Neuronal stem cell (in vitro differentiated cells): ENCODE results near the gene PRKN.

Experiments used
- DNase-seq: peaks from one replicate; pipeline ENCODE4 v3.0.0-alpha.2; 2013; ENCODE audit warnings: low spot score
- H2AFZ ChIP-seq: one replicate; pipeline ENCODE4 v1.6.1; 2013; ENCODE audit warnings: mild to moderate bottlenecking, low read length, inconsistent platforms
- H2AK5ac ChIP-seq: 2 replicates; pipeline ENCODE4 v1.6.1; 2013; ENCODE audit warnings: low read depth, mild to moderate bottlenecking, inconsistent platforms, low read length, moderate library complexity, mixed read lengths
- H2BK120ac ChIP-seq: 2 replicates; pipeline ENCODE4 v1.6.1; 2013; ENCODE audit warnings: low read depth, mild to moderate bottlenecking, inconsistent platforms, low read length, moderate library complexity, mixed read lengths
- H2BK12ac ChIP-seq: one replicate; pipeline ENCODE4 v1.6.1; 2013; ENCODE audit warnings: low read length, inconsistent platforms
- H2BK15ac ChIP-seq: 2 replicates; pipeline ENCODE4 v1.6.1; 2013; ENCODE audit warnings: mild to moderate bottlenecking, low read length, inconsistent platforms, mixed read lengths
- H2BK5ac ChIP-seq: one replicate; pipeline ENCODE4 v1.6.1; 2013; ENCODE audit warnings: inconsistent platforms, mild to moderate bottlenecking, low read length, moderate library complexity
- H3K14ac ChIP-seq: one replicate; pipeline ENCODE4 v1.6.1; 2013; ENCODE audit warnings: low read length, inconsistent platforms
- H3K18ac ChIP-seq: 2 replicates; pipeline ENCODE4 v1.6.1; 2013; ENCODE audit warnings: low read length, inconsistent platforms
- H3K23ac ChIP-seq: 2 replicates; pipeline ENCODE4 v1.6.1; 2013; ENCODE audit warnings: low read depth, mild to moderate bottlenecking, mixed read lengths, low read length, inconsistent platforms; ENCODE audit not compliant: poor library complexity
- H3K27ac ChIP-seq: replicated peaks from 3 replicates; pipeline ENCODE4 v1.5.1; 2013; ENCODE audit warnings: low read length, inconsistent platforms
- H3K27me3 ChIP-seq, 3 experiments: 2 replicates each; pipeline ENCODE4 v1.6.1; 2013; ENCODE audit warnings: low read length in 3 of 3, mild to moderate bottlenecking in 2 of 3, inconsistent platforms in 1 of 3, low read depth in 1 of 3, mixed read lengths in 1 of 3, moderate library complexity in 1 of 3; ENCODE audit not compliant: control insufficient read depth in 3 of 3, insufficient read depth in 3 of 3
- H3K36me3 ChIP-seq, 2 donors: replicated peaks in 1 of 2; 2 replicates each; pipeline ENCODE4 v1.6.1; 2013; ENCODE audit warnings: low read length in 2 of 2; ENCODE audit not compliant: control insufficient read depth in 2 of 2, insufficient read depth in 2 of 2
- H3K4ac ChIP-seq: 2 replicates; pipeline ENCODE4 v1.6.1; 2013; ENCODE audit warnings: inconsistent platforms, mild to moderate bottlenecking, low read length, moderate library complexity
- H3K4me1 ChIP-seq, 2 donors: 1 replicate in 1 of 2; 2 replicates in 1 of 2; pipeline ENCODE4 v1.6.1; 2013; ENCODE audit warnings: low read length in 2 of 2, low read depth in 1 of 2; ENCODE audit not compliant: control insufficient read depth in 2 of 2, insufficient read depth in 1 of 2
- H3K4me2 ChIP-seq: one replicate; pipeline ENCODE4 v1.6.1; 2013; ENCODE audit warnings: mild to moderate bottlenecking, low read length, inconsistent platforms; ENCODE audit not compliant: insufficient read depth, poor library complexity, severe bottlenecking
- H3K4me3 ChIP-seq, 2 donors: 2 replicates each; pipeline ENCODE4 v1.5.1; 2013; ENCODE audit warnings: low read length in 2 of 2, mild to moderate bottlenecking in 2 of 2, inconsistent platforms in 1 of 2, moderate library complexity in 1 of 2
- H3K79me1 ChIP-seq: one replicate; pipeline ENCODE4 v1.6.1; 2013; ENCODE audit warnings: low read depth, mild to moderate bottlenecking, inconsistent platforms, low read length, moderate library complexity
- H3K9ac ChIP-seq: one replicate; pipeline ENCODE4 v1.6.1; 2013; ENCODE audit warnings: mild to moderate bottlenecking, low read depth, low read length, inconsistent platforms; ENCODE audit not compliant: poor library complexity
- H3K9me3 ChIP-seq, 2 donors: replicated peaks in 1 of 2; 2 replicates each; pipeline versions ENCODE3 to v1.6.1; 2013; ENCODE audit warnings: low read length in 2 of 2, mild to moderate bottlenecking in 2 of 2, inconsistent platforms in 1 of 2, low read depth in 1 of 2, mixed read lengths in 1 of 2, moderate library complexity in 1 of 2; ENCODE audit not compliant: control insufficient read depth in 2 of 2, insufficient read depth in 1 of 2
- H4K8ac ChIP-seq: one replicate; pipeline ENCODE4 v1.6.1; 2013; ENCODE audit warnings: low read depth, mild to moderate bottlenecking, inconsistent platforms, low read length, moderate library complexity
- H4K91ac ChIP-seq: one replicate; pipeline ENCODE4 v1.6.1; 2013; ENCODE audit warnings: low read length, low read depth, mild to moderate bottlenecking, inconsistent platforms; ENCODE audit not compliant: poor library complexity
- WGBS, 2 donors: extraction: QIAGEN DNeasy Blood & Tissue Kit; methylation state at CpG; one replicate each; pipeline ENCODE4 v1.1.7; 2013; ENCODE audit warnings: missing lambda C conversion rate in 2 of 2, mixed read lengths in 1 of 2; ENCODE audit not compliant: insufficient read length in 2 of 2, insufficient replicate concordance in 1 of 2; ENCODE audit errors: extremely low coverage in 2 of 2; 5-methylcytosine and 5-hydroxymethylcytosine counted together

Gene PRKN

GRCh38 chr6:162085561-162085960 is 642.0 kb downstream of the PRKN start:
- Histone ChIP-seq H3K18ac (no peak overlapping the region), H2BK12ac (no peak overlapping the region), H2BK5ac (no peak overlapping the region), H3K4me1 (no peaks in the 10 kb centered on the region), H3K4me2 (no peak overlapping the region), H2AK5ac (no peak overlapping the region), H3K9me3 (peaks cover 0 to 6% of the 10 kb centered on the region in 2 donors), H3K23ac (no peak overlapping the region), H3K4ac (no peak overlapping the region), H3K27ac (no peak overlapping the region), H3K14ac (no peak overlapping the region), H3K79me1 (no peaks in the 10 kb centered on the region), H2BK120ac (no peak overlapping the region), H2AFZ (no peak overlapping the region), H3K9ac (no peak overlapping the region), H2BK15ac (no peak overlapping the region), H4K91ac (no peak overlapping the region), H3K36me3 (no peaks in the 10 kb centered on the region), H4K8ac (no peak overlapping the region), H3K4me3 (no peak overlapping the region), H3K27me3 (no peaks in the 10 kb centered on the region)
- no peak for DNase-seq
- WGBS, 2 donors, result no CpG with 5 or more reads among the region's 1 CpG

DNA sequence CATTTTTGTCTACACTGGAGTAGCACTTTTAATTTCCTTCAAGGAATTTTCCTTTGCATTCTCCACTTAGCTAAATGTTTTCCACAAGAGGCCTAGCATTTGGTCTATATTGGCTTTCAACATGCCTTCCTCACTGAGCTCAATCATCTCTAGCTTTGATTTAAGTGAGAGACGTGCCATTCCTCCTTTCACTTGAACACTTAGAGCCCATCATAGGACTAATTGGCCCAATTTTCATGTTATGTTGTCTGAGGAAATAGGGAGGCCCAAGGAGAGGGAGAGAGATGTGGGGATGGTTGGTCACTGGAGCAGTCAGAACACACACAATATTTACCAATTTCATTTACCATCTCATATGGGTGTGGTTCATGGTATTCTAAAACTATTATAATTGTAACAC is 645.0 kb downstream of the PRKN start:
- no peak overlapping the region for H2AK5ac ChIP-seq
- no peak overlapping the region for H4K8ac ChIP-seq
- H3K9me3 ChIP-seq, result peaks cover 0 to 6% of the 10 kb centered on the region in 2 donors
- WGBS, 2 donors, result no CpG with 5 or more reads among the region's 1 CpG
- no peaks in the 10 kb centered on the region for H3K36me3 ChIP-seq
- no peak overlapping the region for H3K9ac ChIP-seq
- DNase-seq, result no peak
- H3K4ac ChIP-seq, result no peak overlapping the region
- H2BK5ac ChIP-seq, result no peak overlapping the region
- no peak overlapping the region for H3K18ac ChIP-seq
- H2BK15ac ChIP-seq, result no peak overlapping the region
- H3K14ac ChIP-seq, result no peak overlapping the region
- H4K91ac ChIP-seq, result no peak overlapping the region
- no peak overlapping the region for H3K4me2 ChIP-seq
- H2AFZ ChIP-seq, result no peak overlapping the region
- no peak overlapping the region for H3K4me3 ChIP-seq
- no peaks in the 10 kb centered on the region for H3K79me1 ChIP-seq
- no peaks in the 10 kb centered on the region for H3K27me3 ChIP-seq
- no peak overlapping the region for H3K27ac ChIP-seq
- H3K23ac ChIP-seq, result no peak overlapping the region
- H3K4me1 ChIP-seq, result no peaks in the 10 kb centered on the region
- H2BK12ac ChIP-seq, result no peak overlapping the region
- no peak overlapping the region for H2BK120ac ChIP-seq

DNA sequence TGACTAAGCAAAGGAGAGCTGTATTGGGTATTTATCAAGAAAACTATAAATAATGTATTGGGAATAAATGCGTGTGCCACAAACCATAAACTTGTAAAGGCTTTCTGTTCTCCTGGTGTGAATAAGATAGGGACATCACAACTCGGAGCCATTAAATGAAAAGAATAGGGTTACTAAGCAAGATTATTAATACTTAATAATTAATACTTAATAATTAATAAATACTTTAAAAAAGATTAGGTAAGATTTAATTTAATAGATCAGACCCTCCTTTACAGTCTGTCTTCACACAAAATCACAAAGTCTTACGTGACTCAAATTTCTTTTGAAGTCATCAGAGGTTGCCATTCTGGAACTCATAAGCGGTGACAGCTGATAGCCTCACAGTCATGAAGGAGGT is 648.9 kb downstream of the PRKN start:
- no peak for DNase-seq
- Histone ChIP-seq H3K4ac (no peak overlapping the region), H3K27ac (no peak overlapping the region), H3K4me1 (no peaks in the 10 kb centered on the region), H4K8ac (no peak overlapping the region), H3K9me3 (peaks cover 0 to 6% of the 10 kb centered on the region in 2 donors), H3K18ac (no peak overlapping the region), H2BK15ac (no peak overlapping the region), H4K91ac (no peak overlapping the region), H3K79me1 (no peaks in the 10 kb centered on the region), H2AK5ac (no peak overlapping the region), H2AFZ (no peak overlapping the region), H3K14ac (no peak overlapping the region), H2BK120ac (no peak overlapping the region), H2BK12ac (no peak overlapping the region), H3K36me3 (no peaks in the 10 kb centered on the region), H3K4me2 (no peak overlapping the region), H3K9ac (no peak overlapping the region), H3K4me3 (no peak overlapping the region), H2BK5ac (no peak overlapping the region), H3K23ac (no peak overlapping the region), H3K27me3 (no peaks in the 10 kb centered on the region)
- WGBS, 2 donors, result no CpG with 5 or more reads among the region's 4 CpGs

DNA sequence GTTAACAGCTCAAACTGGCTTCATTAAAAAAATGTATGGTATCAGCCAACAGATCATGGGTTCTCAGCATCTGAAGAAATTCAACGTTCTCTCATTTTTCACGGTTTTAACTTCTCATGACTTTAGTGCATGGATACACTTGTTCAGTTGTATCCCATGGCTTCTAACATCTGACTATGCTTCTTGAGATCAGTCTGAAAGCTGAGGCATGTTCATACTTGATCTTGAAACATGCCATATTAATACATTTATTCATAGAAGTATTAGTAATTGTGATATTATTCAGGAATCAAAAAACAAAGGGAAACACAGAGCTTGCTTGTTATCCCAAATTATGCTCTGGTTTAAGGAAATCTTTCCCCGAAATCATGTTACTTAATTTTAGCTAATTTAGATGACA is 649.4 kb downstream of the PRKN start:
- Histone ChIP-seq H3K4me3 (no peak overlapping the region), H2BK5ac (no peak overlapping the region), H3K4me2 (no peak overlapping the region), H3K23ac (no peak overlapping the region), H2AK5ac (no peak overlapping the region), H3K9me3 (peaks cover 0 to 6% of the 10 kb centered on the region in 2 donors), H3K9ac (no peak overlapping the region), H2AFZ (no peak overlapping the region), H4K8ac (no peak overlapping the region), H3K27ac (no peak overlapping the region), H3K4ac (no peak overlapping the region), H3K79me1 (no peaks in the 10 kb centered on the region), H4K91ac (no peak overlapping the region), H3K27me3 (no peaks in the 10 kb centered on the region), H3K4me1 (no peaks in the 10 kb centered on the region), H3K14ac (no peak overlapping the region), H2BK120ac (no peak overlapping the region), H3K18ac (no peak overlapping the region), H3K36me3 (no peaks in the 10 kb centered on the region), H2BK15ac (no peak overlapping the region), H2BK12ac (no peak overlapping the region)
- WGBS, 2 donors, result no CpG with 5 or more reads among the region's 3 CpGs
- no peak for DNase-seq
